SK-N-SH (cell line): Measurements from ENCODE around the gene URM1. TPM values are rescaled to one million over a fixed set of nuclear protein-coding genes. Genes with fewer than 3 reads are reported as not detected.

Experiments
- ELF1 ChIP-seq: IDR thresholded peaks from 2 replicates; pipeline ENCODE4 v1.4.0; 2012
- IRF3 ChIP-seq: fragments of 150-350 bp; IDR thresholded peaks from 2 replicates; pipeline ENCODE4 v1.6.1; 2016; ENCODE audit warnings: mild to moderate bottlenecking, low read depth, low read length
- NFIC ChIP-seq: IDR thresholded peaks from 2 replicates; pipeline ENCODE4 v1.4.0; 2012; ENCODE audit warnings: borderline replicate concordance
- PBX3 ChIP-seq: IDR thresholded peaks from 2 replicates; pipeline ENCODE4; 2012
- SIN3A ChIP-seq: IDR thresholded peaks from 2 replicates; pipeline ENCODE4 v1.6.1; 2012; ENCODE audit warnings: low read depth, mild to moderate bottlenecking, low read length, moderate library complexity, borderline replicate concordance
- TEAD4 ChIP-seq: IDR thresholded peaks from 2 replicates; pipeline ENCODE4 v1.4.0; 2012; ENCODE audit warnings: mild to moderate bottlenecking, borderline replicate concordance; ENCODE audit not compliant: insufficient read depth
- YY1 ChIP-seq: IDR thresholded peaks from 2 replicates; pipeline ENCODE4 v1.4.0; 2012; ENCODE audit warnings: low read depth, mild to moderate bottlenecking
- polyA plus RNA-seq, 3 experiments: library from polyadenylated mRNA; depleted of rRNA; stranded (reverse); fragments of >200 nt; gene quantifications; 2 replicates each; pipeline ENCODE4 v1.2.3, GENCODE V29; 2012

Gene URM1
- polyA plus RNA-seq, 1 of the 3 experiments (the other 2 are of a cell fraction): 58.9 TPM

GRCh38 chr9:128439273-128439672 is 68.1 kb downstream of the URM1 start (continued):
- TF ChIP-seq PBX3 (no peak), SIN3A (no peak), NFIC (no peak), YY1 (no peak), IRF3 (no peak), ELF1 (no peak), TEAD4 (no peak)

Other genes with a start within 250 kb of the URM1 start
- gene PTGES2, start 243.6 kb upstream of the URM1 start, polyA plus RNA-seq (2012; rRNA removed): 130 and 141 TPM in 2 replicates
- gene LCN2, start 221.9 kb upstream of the URM1 start, polyA plus RNA-seq (2012; rRNA removed): not detected in 2 replicates
- gene BBLN, start 211.1 kb upstream of the URM1 start, polyA plus RNA-seq (2012; rRNA removed): 79.4 and 109 TPM in 2 replicates
- gene CIZ1, start 179.8 kb upstream of the URM1 start, polyA plus RNA-seq (2012; rRNA removed): 36.6 and 37.0 TPM in 2 replicates
- 31.0 and 35.7 TPM in 2 replicates for gene DNM1, start 168.0 kb upstream of the URM1 start, polyA plus RNA-seq (2012; rRNA removed)
- 103 and 120 TPM in 2 replicates for gene GOLGA2, start 95.4 kb upstream of the URM1 start, polyA plus RNA-seq (2012; rRNA removed)
- 84.1 and 89.7 TPM in 2 replicates for gene SWI5, start 95.1 kb upstream of the URM1 start, polyA plus RNA-seq (2012; rRNA removed)
- 18.8 and 23.3 TPM in 2 replicates for gene TRUB2, start 48.9 kb upstream of the URM1 start, polyA plus RNA-seq (2012; rRNA removed)
- gene COQ4, start 48.5 kb upstream of the URM1 start, polyA plus RNA-seq (2012; rRNA removed): 54.7 and 57.2 TPM in 2 replicates
- 17.9 and 24.1 TPM in 2 replicates for gene SLC27A4, start 30.8 kb upstream of the URM1 start, polyA plus RNA-seq (2012; rRNA removed)
- gene CERCAM, start 49.5 kb downstream of the URM1 start, polyA plus RNA-seq (2012; rRNA removed): 128 and 131 TPM in 2 replicates
- 32.7 and 35.7 TPM in 2 replicates for gene ODF2, start 84.6 kb downstream of the URM1 start, polyA plus RNA-seq (2012; rRNA removed)
- 13.8 and 15.9 TPM in 2 replicates for gene GLE1, start 133.3 kb downstream of the URM1 start, polyA plus RNA-seq (2012; rRNA removed)
- gene SPTAN1, start 181.2 kb downstream of the URM1 start, polyA plus RNA-seq (2012; rRNA removed): 142 and 177 TPM in 2 replicates